ENCODE results near the gene ZCCHC18. TPM values are rescaled to one million over a fixed set of nuclear protein-coding genes. Genes with fewer than 3 reads are reported as not detected.
"Not testable (repeated sequence)": the region's sequence is repeated elsewhere in the genome, so short reads cannot be mapped to it uniquely, and the experiment has no call there.

Gene ZCCHC18
- total and polyA plus RNA-seq, 2 experiments from 2014 or later = 0.58 TPM; not detected in 1

DNA sequence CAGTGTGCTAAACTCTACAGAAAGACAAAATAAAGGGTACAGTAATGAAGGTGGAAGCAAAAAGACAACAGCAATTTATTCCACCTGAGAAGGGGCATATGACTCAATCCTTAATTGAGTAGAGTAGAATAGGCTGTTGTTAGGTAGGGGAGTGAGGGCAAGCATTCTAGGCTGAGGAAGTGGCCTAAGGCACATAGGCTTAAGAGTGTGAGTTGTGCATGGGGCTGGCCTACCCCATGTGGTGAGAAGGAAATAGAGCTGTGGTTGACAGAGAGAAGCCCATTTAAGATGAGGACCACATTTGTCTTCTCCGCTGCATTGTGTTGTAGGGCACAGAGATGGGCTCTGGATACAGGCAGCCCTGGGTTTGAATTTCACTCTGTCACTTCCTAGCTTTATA is 3.4 kb upstream of the ZCCHC18 start:
- WGBS, 2 experiments (ENCODE audit: low coverage in 1 of 2, low lambda C conversion rate in 2 of 2, missing lambda C conversion rate in 2 of 2) = 85 to 100% methylated on average over 1 of the region's 1 CpG
- no peaks in the 10 kb centered on the region for H3F3A ChIP-seq (ENCODE audit: insufficient read depth)
- no peaks in the 10 kb centered on the region for H3K9me3 ChIP-seq (ENCODE audit: low read depth)
- no peak overlapping the region for H3K4me3 ChIP-seq
- H4K20me1 ChIP-seq (ENCODE audit: insufficient read depth) = no peaks in the 10 kb centered on the region
- H2AFZ ChIP-seq = no peak overlapping the region
- H3K4me1 ChIP-seq (ENCODE audit: insufficient read depth) = no peaks in the 10 kb centered on the region
- H3K27me3 ChIP-seq (replicated peaks; ENCODE audit: insufficient read depth) = no peaks in the 10 kb centered on the region
- no peak overlapping the region for H3K9ac ChIP-seq
- in situ Hi-C loops (cut with MboI) = loop anchor here (25.0 kb wide), 1 partner anchor 272 kb away; the partner anchor contains the start of gene RAB9B
- TF ChIP-seq EZH2 (IDR thresholded peaks at IDR 0.05; ENCODE audit: insufficient read depth, poor library complexity, severe bottlenecking) (no peak), EZH2phosphoT487 (IDR thresholded peaks at IDR 0.05; ENCODE audit: insufficient read depth, low read depth) (no peak)
- no peaks in the 10 kb centered on the region for H3K36me3 ChIP-seq (ENCODE audit: low read depth)
- DNase-seq = no peak
- H3K27ac ChIP-seq = no peak overlapping the region
- no peaks in the 10 kb centered on the region for H3K9me2 ChIP-seq (ENCODE audit: insufficient read depth)
- H3K79me2 ChIP-seq (ENCODE audit: insufficient read depth) = no peaks in the 10 kb centered on the region
- no peak overlapping the region for H3K4me2 ChIP-seq (ENCODE audit: unreplicated experiment)

DNA sequence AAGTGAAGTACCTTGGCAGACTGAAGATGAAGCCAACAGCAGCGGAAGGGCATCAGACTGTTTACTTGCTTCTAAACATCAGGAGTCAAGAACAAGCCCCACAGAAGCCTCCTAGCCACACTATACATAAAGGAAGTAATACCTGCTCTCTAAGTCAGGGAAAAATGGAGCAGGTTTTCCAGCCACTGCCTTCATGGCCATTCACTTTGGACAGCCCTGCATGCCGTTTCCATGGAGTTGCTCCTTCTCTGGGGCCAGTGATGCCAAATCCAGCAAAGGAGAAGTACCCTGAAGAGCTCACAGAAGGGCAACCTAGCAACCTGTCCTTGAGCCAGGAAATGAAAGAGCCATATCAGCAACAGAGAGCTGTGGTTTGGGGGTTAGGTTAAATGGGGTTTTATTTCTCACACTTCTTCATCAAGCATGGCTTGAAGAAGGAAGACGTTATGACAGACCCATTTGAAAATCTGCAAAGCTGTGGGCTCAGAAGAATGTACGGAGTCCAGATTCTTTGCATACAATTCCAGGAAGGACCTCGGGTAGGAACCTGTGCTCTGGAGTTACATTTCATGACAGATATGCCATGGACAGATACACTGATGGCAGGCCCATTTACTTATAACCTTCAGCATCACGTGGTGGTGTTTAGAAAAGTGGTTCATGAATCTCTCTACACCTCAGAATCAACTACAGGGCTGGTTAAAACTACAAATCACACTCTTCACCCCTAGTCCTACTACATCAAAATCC is 1.7 kb upstream of the ZCCHC18 start:
- not testable (repeated sequence) for H3K27me3 ChIP-seq (replicated peaks; ENCODE audit: insufficient read depth); H3K79me2 ChIP-seq (ENCODE audit: insufficient read depth); H3K4me3 ChIP-seq; H3K4me1 ChIP-seq (ENCODE audit: insufficient read depth); DNase-seq; H3K27ac ChIP-seq; H2AFZ ChIP-seq; H3K9me2 ChIP-seq (ENCODE audit: insufficient read depth); H3K36me3 ChIP-seq (ENCODE audit: low read depth); H3K9ac ChIP-seq; H3F3A ChIP-seq (ENCODE audit: insufficient read depth); H3K4me2 ChIP-seq (ENCODE audit: unreplicated experiment); H4K20me1 ChIP-seq (ENCODE audit: insufficient read depth); H3K9me3 ChIP-seq (ENCODE audit: low read depth)
- in situ Hi-C loops (cut with MboI) = loop anchor here (25.0 kb wide), 1 partner anchor 273 kb away; the partner anchor contains the start of gene RAB9B
- 66 to 69% methylated on average over 6 of the region's 6 CpGs for WGBS, 2 experiments (ENCODE audit: low coverage in 1 of 2, low lambda C conversion rate in 2 of 2, missing lambda C conversion rate in 2 of 2)

DNA sequence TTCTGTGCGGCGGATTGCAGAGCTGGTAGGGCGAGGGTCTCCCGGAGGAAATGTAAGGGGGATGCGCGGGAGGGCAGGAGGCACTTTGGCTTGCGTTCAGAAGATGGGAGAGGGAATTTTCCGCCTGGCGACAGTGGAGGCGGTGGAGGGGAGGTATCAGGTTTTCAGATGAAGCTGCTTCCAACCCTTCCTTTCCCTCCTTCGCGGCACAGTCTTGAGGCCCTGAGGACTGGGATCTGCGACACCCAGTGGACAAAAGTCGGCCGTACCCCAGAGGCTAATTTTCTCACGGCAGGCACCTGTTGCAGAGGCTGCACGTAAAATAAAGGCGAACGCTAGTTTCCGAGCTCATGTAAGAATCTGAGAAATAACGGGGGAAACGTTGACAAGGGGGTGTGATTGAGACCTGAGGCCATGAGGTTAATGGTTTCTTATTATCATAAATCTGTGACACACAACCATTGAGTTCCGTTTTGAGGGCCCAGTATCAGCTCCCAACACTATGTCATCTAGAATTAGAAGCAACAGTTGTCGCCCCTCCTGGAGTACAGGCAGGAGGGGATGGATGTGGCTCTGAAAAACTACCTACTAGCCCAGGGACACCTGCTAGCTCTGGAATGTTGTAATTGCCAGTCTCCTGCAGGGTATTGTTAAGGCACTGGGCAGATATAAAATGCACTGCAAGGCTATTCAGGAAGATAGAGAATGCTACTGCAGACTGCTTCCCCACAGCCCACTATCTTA is 1.1 kb downstream of the ZCCHC18 start:
- peak; percentile 67 for DNase-seq
- Histone ChIP-seq H3K9me2 (ENCODE audit: insufficient read depth) (no peaks in the 10 kb centered on the region), H3K27me3 (replicated peaks; ENCODE audit: insufficient read depth) (no peaks in the 10 kb centered on the region), H3K4me2 (ENCODE audit: unreplicated experiment) (peak overlapping the region; percentile 83), H3K9me3 (ENCODE audit: low read depth) (no peaks in the 10 kb centered on the region), H3K9ac (peak overlapping the region; percentile 72), H3K79me2 (ENCODE audit: insufficient read depth) (no peaks in the 10 kb centered on the region), H2AFZ (peak overlapping the region; percentile 90), H4K20me1 (ENCODE audit: insufficient read depth) (no peaks in the 10 kb centered on the region), H3F3A (ENCODE audit: insufficient read depth) (no peaks in the 10 kb centered on the region), H3K36me3 (ENCODE audit: low read depth) (no peaks in the 10 kb centered on the region), H3K4me3 (peak overlapping the region; percentile 79), H3K4me1 (ENCODE audit: insufficient read depth) (no peaks in the 10 kb centered on the region), H3K27ac (no peak overlapping the region)
- in situ Hi-C loops (cut with MboI) = loop anchor here (25.0 kb wide), 1 partner anchor 276 kb away; the partner anchor contains the start of gene RAB9B
- TF ChIP-seq EZH2 (IDR thresholded peaks at IDR 0.05; ENCODE audit: insufficient read depth, poor library complexity, severe bottlenecking) (no peak), EZH2phosphoT487 (IDR thresholded peaks at IDR 0.05; ENCODE audit: insufficient read depth, low read depth) (no peak)
- 3% methylated on average over 21 to 24 of the region's 24 CpGs for WGBS, 2 experiments (ENCODE audit: low coverage in 1 of 2, low lambda C conversion rate in 2 of 2, missing lambda C conversion rate in 2 of 2)

DNA sequence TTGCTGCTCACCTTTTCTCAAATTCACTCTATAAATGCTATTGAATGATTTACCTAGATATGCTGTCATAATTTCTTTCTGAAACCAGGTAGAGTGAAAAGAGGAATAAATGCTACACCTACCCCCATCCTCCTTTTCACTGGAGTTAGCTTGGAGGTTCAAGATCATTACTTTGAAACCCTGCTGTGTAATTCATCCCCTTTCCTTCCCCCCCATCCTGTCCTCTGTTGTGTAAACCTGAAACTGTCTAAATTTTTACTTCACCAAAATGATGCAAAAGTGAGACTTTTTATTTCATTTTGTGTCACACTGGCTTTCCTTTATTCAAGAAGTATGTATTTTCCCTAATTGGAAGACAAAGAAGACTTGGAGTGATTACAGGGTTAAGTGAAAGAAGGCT is 5.4 kb downstream of the ZCCHC18 start:
- no peak overlapping the region for H2AFZ ChIP-seq
- no peaks in the 10 kb centered on the region for H4K20me1 ChIP-seq (ENCODE audit: insufficient read depth)
- no peaks in the 10 kb centered on the region for H3K9me3 ChIP-seq (ENCODE audit: low read depth)
- H3K4me2 ChIP-seq (ENCODE audit: unreplicated experiment) = no peak overlapping the region
- H3K79me2 ChIP-seq (ENCODE audit: insufficient read depth) = no peaks in the 10 kb centered on the region
- TF ChIP-seq EZH2phosphoT487 (IDR thresholded peaks at IDR 0.05; ENCODE audit: insufficient read depth, low read depth) = no peak
- no peak for TF ChIP-seq EZH2 (IDR thresholded peaks at IDR 0.05; ENCODE audit: insufficient read depth, poor library complexity, severe bottlenecking)
- H3K4me1 ChIP-seq (ENCODE audit: insufficient read depth) = no peaks in the 10 kb centered on the region
- DNase-seq = no peak
- no peaks in the 10 kb centered on the region for H3K36me3 ChIP-seq (ENCODE audit: low read depth)
- no peaks in the 10 kb centered on the region for H3K27me3 ChIP-seq (replicated peaks; ENCODE audit: insufficient read depth)
- no peak overlapping the region for H3K4me3 ChIP-seq
- no peak overlapping the region for H3K27ac ChIP-seq
- no peaks in the 10 kb centered on the region for H3K9me2 ChIP-seq (ENCODE audit: insufficient read depth)
- no peak overlapping the region for H3K9ac ChIP-seq
- H3F3A ChIP-seq (ENCODE audit: insufficient read depth) = no peaks in the 10 kb centered on the region
- in situ Hi-C loops (cut with MboI) = loop anchor here (25.0 kb wide), 1 partner anchor 280 kb away; the partner anchor contains the start of gene RAB9B

Data from GM23248 (cell line).